HepG2 (cell line): ENCODE measurements around the gene RIN3. TPM values are rescaled to one million over a fixed set of nuclear protein-coding genes. Genes with fewer than 3 reads are reported as not detected.

Experiments
- ATAC-seq: fragments of 200-7000 bp; cut with Tn5 transposase; 3 replicates; pipeline ENCODE4 v1.9.1; 2020; ENCODE audit warnings: mild to moderate bottlenecking, moderate library complexity
- BruUV-seq: library from RNA; stranded (reverse); fragments of 400-500 nt; replicated peaks from 2 replicates; lab custom pipeline; 2021; lab: Mats Ljungman, UMichigan
- CTCF ChIA-PET: fragments of 300-600 bp; formaldehyde crosslinking; extraction: SDS; loops from one replicate; lab custom pipeline; 2021; ENCODE audit warnings: low total read pairs, inconsistent platforms, low intra/inter-chr PET ratio; lab: Yijun Ruan, JAX
- POLR2A ChIA-PET: fragments of 350-600 bp; sonication (Branson Sonifier 250); formaldehyde crosslinking; loops from one replicate; lab custom pipeline; 2020; ENCODE audit warnings: antibody characterized with exemption, inconsistent platforms; lab: Yijun Ruan, JAX
- DNase-seq: peaks from one replicate; pipeline ENCODE4 v3.0.0-alpha.2; 2015; ENCODE audit warnings: low spot score
- FAIRE-seq: peaks from 3 replicates; lab custom pipeline; 2011; peaks lifted over from hg19 to GRCh38; lab: Jason Lieb, UNC
- H2AFZ ChIP-seq: one replicate; pipeline ENCODE4 v1.6.1; 2011; ENCODE audit warnings: low read length, inconsistent platforms
- H3K27ac ChIP-seq: fragments of 300-600 bp; 3 replicates; pipeline ENCODE4 v1.8.0; 2011; ENCODE audit warnings: mixed run types, mild to moderate bottlenecking, mixed read lengths, low read length, inconsistent platforms; ENCODE audit not compliant: insufficient read depth; ENCODE audit errors: extremely low read length
- H3K27me3 ChIP-seq, 2 experiments: fragments of 200-600 bp in 1 of 2; 2 replicates in 1 of 2; 3 replicates in 1 of 2; pipeline versions ENCODE4 v1.6.0 to v1.8.0; 2011; ENCODE audit warnings: low read length in 2 of 2, mild to moderate bottlenecking in 2 of 2, moderate library complexity in 2 of 2, inconsistent platforms in 1 of 2; ENCODE audit not compliant: insufficient read depth in 2 of 2, control insufficient read depth in 1 of 2
- H3K36me3 ChIP-seq, 2 experiments: fragments of 200-600 bp in 1 of 2; replicated peaks in 1 of 2; 2 replicates in 1 of 2; 3 replicates in 1 of 2; pipeline versions ENCODE4 v1.5.1 to v1.8.0; 2011; ENCODE audit warnings: low read length in 2 of 2, inconsistent platforms in 1 of 2; ENCODE audit not compliant: insufficient read depth in 2 of 2, control insufficient read depth in 1 of 2
- H3K4me1 ChIP-seq: 2 replicates; pipeline ENCODE4 v1.5.1; 2012; ENCODE audit warnings: low read length, inconsistent platforms; ENCODE audit not compliant: insufficient read depth
- H3K4me2 ChIP-seq: 2 replicates; pipeline ENCODE4 v1.6.0; 2011; ENCODE audit warnings: low read depth, low read length, inconsistent platforms
- H3K4me3 ChIP-seq, 3 experiments: fragments of 200-600 bp in 1 of 3; sonication (generic), shearing (Covaris generic) in 1 of 3; replicated peaks in 1 of 3; 2 replicates each; pipeline ENCODE4 v1.5.1; 2011 to 2016; ENCODE audit warnings: low read length in 3 of 3, inconsistent platforms in 2 of 3, low read depth in 2 of 3, mild to moderate bottlenecking in 2 of 3, control low read depth in 1 of 3, mixed read lengths in 1 of 3; ENCODE audit not compliant: insufficient read depth in 1 of 3
- H3K79me2 ChIP-seq: one replicate; pipeline ENCODE4 v1.6.1; 2011; ENCODE audit warnings: low read length, inconsistent platforms; ENCODE audit not compliant: insufficient read depth
- H3K9ac ChIP-seq: 2 replicates; pipeline ENCODE4 v1.6.0; 2011; ENCODE audit warnings: mild to moderate bottlenecking, low read depth, low read length, inconsistent platforms; ENCODE audit not compliant: insufficient read depth
- H3K9me3 ChIP-seq: 2 replicates; pipeline ENCODE4 v1.5.1; 2012; ENCODE audit warnings: mild to moderate bottlenecking, low read length
- H4K20me1 ChIP-seq: 2 replicates; pipeline ENCODE4 v1.6.0; 2011; ENCODE audit warnings: inconsistent platforms, mild to moderate bottlenecking, low read length, moderate library complexity; ENCODE audit not compliant: insufficient read depth
- CEBPZ ChIP-seq: IDR thresholded peaks from 2 replicates; pipeline ENCODE4 v1.6.1; 2012; ENCODE audit warnings: low read length, improper control_type of control experiment
- DDIT3 ChIP-seq: sonication (generic); formaldehyde crosslinking; IDR thresholded peaks from 2 replicates; pipeline ENCODE4 v1.4.0; 2020; ENCODE audit warnings: mild to moderate bottlenecking, missing genetic modification reagents
- GTF3A ChIP-seq: sonication (generic); formaldehyde crosslinking; conservative IDR thresholded peaks from 2 replicates; pipeline ENCODE4 v1.4.0; 2020; ENCODE audit warnings: mild to moderate bottlenecking, missing genetic modification reagents
- HMG20A ChIP-seq: IDR thresholded peaks from 2 replicates; pipeline ENCODE4 v1.6.1; 2016; ENCODE audit warnings: borderline replicate concordance
- IRF1 ChIP-seq: sonication (generic); formaldehyde crosslinking; IDR thresholded peaks from 2 replicates; pipeline ENCODE4 v1.4.0; 2020; ENCODE audit warnings: low read depth, mild to moderate bottlenecking, missing genetic modification reagents
- MAFF ChIP-seq: IDR thresholded peaks from 2 replicates; pipeline ENCODE4 v1.6.1; 2011; ENCODE audit warnings: low read depth, low read length, improper control_type of control experiment
- MAFK ChIP-seq, 2 experiments: IDR thresholded peaks in 1 of 2; conservative IDR thresholded peaks in 1 of 2; 2 replicates each; pipeline ENCODE4 v1.6.1; 2011; ENCODE audit warnings: improper control_type of control experiment in 2 of 2, low read length in 2 of 2
- NR0B2 ChIP-seq: sonication (generic); formaldehyde crosslinking; IDR thresholded peaks from 2 replicates; pipeline ENCODE4 v1.4.0; 2020; ENCODE audit warnings: mild to moderate bottlenecking, missing genetic modification reagents
- TAF1 ChIP-seq: sonication (generic); formaldehyde crosslinking; IDR thresholded peaks from 2 replicates; pipeline ENCODE4 v1.4.0; 2020; ENCODE audit warnings: missing genetic modification reagents
- TARDBP ChIP-seq: sonication (generic); formaldehyde crosslinking; IDR thresholded peaks from 2 replicates; pipeline ENCODE4 v1.8.0; 2022; ENCODE audit warnings: mild to moderate bottlenecking, missing genetic modification reagents
- THAP11 ChIP-seq: IDR thresholded peaks from 2 replicates; pipeline ENCODE4 v1.6.1; 2016; ENCODE audit warnings: missing biosample characterization, missing genetic modification reagents
- ZFP41 ChIP-seq: sonication (generic); formaldehyde crosslinking; IDR thresholded peaks from 2 replicates; pipeline ENCODE4 v1.4.0; 2020; ENCODE audit warnings: mild to moderate bottlenecking, missing genetic modification reagents, borderline replicate concordance
- ZFP91 ChIP-seq: sonication (generic); formaldehyde crosslinking; IDR thresholded peaks from 2 replicates; pipeline ENCODE4 v1.9.0; 2022; ENCODE audit warnings: missing genetic modification reagents, mild to moderate bottlenecking, borderline replicate concordance
- ZNF230 ChIP-seq: sonication (generic); formaldehyde crosslinking; IDR thresholded peaks from 2 replicates; pipeline ENCODE4 v1.4.0; 2020; ENCODE audit warnings: mild to moderate bottlenecking, missing genetic modification reagents
- ZNF644 ChIP-seq: IDR thresholded peaks from 2 replicates; pipeline ENCODE4 v1.6.1; 2016; ENCODE audit warnings: low read depth
- WGBS: methylation state at CpG from one replicate; pipeline ENCODE4 v1.1.6; 2017; ENCODE audit warnings: low lambda C conversion rate; 5-methylcytosine and 5-hydroxymethylcytosine counted together
- in situ Hi-C: cut with HindIII; loops from 2 replicates; pipeline ENCODE4 v1.10.0; 2017; ENCODE audit warnings: low pct_unique_long_range_greater_than_20kb; ENCODE audit not compliant: extremely low pct_ligation_motif_present
- intact Hi-C: fragments of 100-400 bp; cut with micrococcal nuclease; formaldehyde crosslinking; loops from one replicate; pipeline ENCODE4 v1.10.0; 2022; ENCODE audit not compliant: unreplicated experiment
- polyA plus RNA-seq, 8 experiments: library from polyadenylated mRNA; depleted of rRNA in 3 of 8; stranded (reverse) in 7 of 8; unstranded in 1 of 8; fragments of >200 nt; fragmentation: Illumina TruSeq in 4 of 8; extraction: Trizol in 4 of 8; gene quantifications; 2 replicates each; pipeline versions ENCODE4 v1.2.1 to v1.2.3, GENCODE V29; 2011 to 2016; ENCODE audit warnings: low read depth in 4 of 8, missing spikeins in 1 of 8, mixed read lengths in 1 of 8; ENCODE audit not compliant: insufficient read depth in 1 of 8
- total RNA-seq, 5 experiments: library from RNA; depleted of rRNA; stranded (reverse); fragments of >200 nt; fragmentation: Illumina TruSeq; extraction: Trizol; gene quantifications; 2 replicates each; pipeline ENCODE4 v1.2.3, GENCODE V29; 2016; ENCODE audit warnings: low read depth in 1 of 5

RIN3 gene
- total and polyA plus RNA-seq, 2 of the 13 experiments (the other 11 are each of a cell fraction or from before 2014, with no cell fraction given) = 2.3 to 3.6 TPM

- 97% methylated on average over 12 of the region's 13 CpGs for WGBS
- ATAC-seq = no peak
- Histone ChIP-seq H3K4me1 (peaks cover 12% of the 10 kb centered on the region), H3K79me2 (no peaks in the 10 kb centered on the region), H2AFZ (no peak overlapping the region), H3K4me2 (no peak overlapping the region), H3K27me3 (no peaks in the 10 kb centered on the region), H3K36me3 (peaks cover 5 to 19% of the 10 kb centered on the region in 2 experiments; a peak in 4 of 5 replicates), H3K9ac (no peak overlapping the region)
- in situ Hi-C loops = no loop called here
- TF ChIP-seq ZNF644 (CRISPR knock-in tag) (no peak), HMG20A (CRISPR knock-in tag) (no peak), THAP11 (CRISPR knock-in tag) (no peak), CEBPZ (no peak), IRF1 (CRISPR knock-in tag) (no peak), MAFK (conservative IDR thresholded peaks at IDR 0.05 in 1 of 2, IDR thresholded peaks at IDR 0.05 in 1 of 2; ENCODE audit: low read length in 2 of 2) (peak; percentile 67 to 87; a peak in 3 of 4 replicates), TARDBP (CRISPR knock-in tag) (no peak), DDIT3 (CRISPR knock-in tag) (no peak), ZNF230 (CRISPR knock-in tag) (no peak), NR0B2 (no peak), MAFF (peak; percentile 62), GTF3A (CRISPR knock-in tag) (no peak), ZFP41 (CRISPR knock-in tag) (no peak), TAF1 (CRISPR knock-in tag) (no peak), ZFP91 (no peak)
- TF ChIP-seq, all 625 proteins: peak for 2
- Histone ChIP-seq H3K9me3 (peaks cover 8% of the 10 kb centered on the region; the same call in 1 of the 2 replicates), H4K20me1 (no peaks in the 10 kb centered on the region), H3K27ac (no peak overlapping the region), H3K4me3 (no peak overlapping the region)
- FAIRE-seq (no peak), DNase-seq (no peak)
- ChIA-PET CTCF (no interaction called here), POLR2A (no interaction called here)
- BruUV-seq = no TSS peak
- intact Hi-C loops = no loop called here
These were observed 50.9 kb downstream of the RIN3 start for GRCh38 chr14:92564344-92565039.
